Panc1 (cell line): ENCODE data around the gene ACADM.

ENCODE experiments used
- CTCF ChIP-seq: fragments of 450-650 bp; IDR thresholded peaks from 2 replicates; pipeline ENCODE4 v1.5.1; 2017; ENCODE audit warnings: mild to moderate bottlenecking
- REST ChIP-seq, 2 experiments: IDR thresholded peaks; 2 replicates each; pipeline ENCODE4 v1.6.1; 2011 to 2012; ENCODE audit warnings: low read depth in 2 of 2, control low read depth in 1 of 2, low read length in 1 of 2, mild to moderate bottlenecking in 1 of 2, moderate library complexity in 1 of 2; ENCODE audit not compliant: insufficient read depth in 1 of 2
- SIN3A ChIP-seq: IDR thresholded peaks from 2 replicates; pipeline ENCODE4 v1.6.1; 2012; ENCODE audit warnings: low read depth, mild to moderate bottlenecking, low read length, moderate library complexity, borderline replicate concordance; ENCODE audit not compliant: insufficient read depth

DNA sequence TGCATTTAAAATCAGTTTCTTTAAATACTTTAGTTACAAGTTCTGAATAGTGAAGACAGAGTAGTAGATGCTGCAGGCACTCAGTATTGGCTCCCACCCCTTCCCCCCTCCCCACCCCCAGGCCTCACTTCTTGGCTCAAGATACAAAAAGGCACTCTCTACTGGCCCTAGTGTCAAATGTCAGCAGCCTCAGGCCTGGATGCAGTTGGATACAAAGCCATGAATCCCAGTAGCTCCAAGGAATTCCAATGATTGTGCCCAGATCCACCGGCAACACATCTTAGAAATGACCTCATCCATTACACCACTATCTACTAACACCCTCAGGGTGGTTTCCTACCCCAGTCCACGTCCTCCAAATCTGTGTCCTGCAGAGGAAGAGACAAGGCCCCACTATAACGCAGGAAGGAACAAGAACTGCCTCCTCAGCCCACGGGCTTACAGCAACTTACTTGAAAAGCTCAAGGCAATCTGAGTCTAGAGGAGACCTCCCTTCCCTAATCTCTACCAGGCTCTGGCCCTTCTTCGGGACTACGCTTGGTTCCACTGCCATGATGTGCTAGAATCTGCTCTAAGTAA, 17.6 kb downstream of the ACADM start:
- TF ChIP-seq CTCF, result no peak
- no peak for TF ChIP-seq SIN3A
- TF ChIP-seq REST (IDR thresholded peaks at IDR 0.05; ENCODE audit: insufficient read depth in 1 of 2, low read depth in 2 of 2, low read length in 1 of 2), result no peak
